Measurements from ENCODE around the gene ASTN1.

Gene ASTN1

DNA sequence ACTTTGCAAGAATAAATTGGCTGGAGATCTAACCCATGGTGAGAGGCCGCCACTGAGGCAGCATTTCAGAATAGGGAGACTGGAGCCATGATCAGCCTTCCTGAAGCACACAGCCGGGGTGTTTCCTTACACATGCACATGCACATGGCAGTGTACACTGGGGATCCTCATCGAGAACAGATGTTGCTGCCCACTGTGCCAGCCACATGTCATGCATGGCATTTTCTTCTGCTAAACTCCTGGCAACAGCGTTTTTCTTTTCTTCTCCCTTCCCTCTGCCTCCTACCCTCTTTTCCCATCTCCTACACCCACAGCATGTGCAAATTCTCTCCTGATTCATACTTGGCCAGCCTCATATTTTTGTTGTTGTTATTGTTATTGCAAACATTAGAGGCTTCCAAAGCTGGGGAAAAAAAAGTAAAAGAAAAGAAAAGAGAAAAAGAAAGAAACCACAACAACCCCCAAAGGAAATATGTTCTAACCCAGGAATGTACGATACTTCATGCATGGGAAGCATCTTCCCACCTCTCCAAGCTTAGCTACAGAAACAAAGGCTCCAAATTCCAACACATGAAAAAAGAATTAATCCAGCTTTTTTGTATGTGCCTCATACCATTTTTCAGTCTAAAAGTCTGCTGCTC lies 344.0 kb downstream of the ASTN1 start:
- TF ChIP-seq, protein P1, sequence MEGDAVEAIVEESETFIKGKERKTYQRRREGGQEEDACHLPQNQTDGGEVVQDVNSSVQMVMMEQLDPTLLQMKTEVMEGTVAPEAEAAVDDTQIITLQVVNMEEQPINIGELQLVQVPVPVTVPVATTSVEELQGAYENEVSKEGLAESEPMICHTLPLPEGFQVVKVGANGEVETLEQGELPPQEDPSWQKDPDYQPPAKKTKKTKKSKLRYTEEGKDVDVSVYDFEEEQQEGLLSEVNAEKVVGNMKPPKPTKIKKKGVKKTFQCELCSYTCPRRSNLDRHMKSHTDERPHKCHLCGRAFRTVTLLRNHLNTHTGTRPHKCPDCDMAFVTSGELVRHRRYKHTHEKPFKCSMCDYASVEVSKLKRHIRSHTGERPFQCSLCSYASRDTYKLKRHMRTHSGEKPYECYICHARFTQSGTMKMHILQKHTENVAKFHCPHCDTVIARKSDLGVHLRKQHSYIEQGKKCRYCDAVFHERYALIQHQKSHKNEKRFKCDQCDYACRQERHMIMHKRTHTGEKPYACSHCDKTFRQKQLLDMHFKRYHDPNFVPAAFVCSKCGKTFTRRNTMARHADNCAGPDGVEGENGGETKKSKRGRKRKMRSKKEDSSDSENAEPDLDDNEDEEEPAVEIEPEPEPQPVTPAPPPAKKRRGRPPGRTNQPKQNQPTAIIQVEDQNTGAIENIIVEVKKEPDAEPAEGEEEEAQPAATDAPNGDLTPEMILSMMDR (conservative IDR thresholded peaks at IDR 0.05), result no peak
- H3K27ac ChIP-seq, result no peak overlapping the region

DNA sequence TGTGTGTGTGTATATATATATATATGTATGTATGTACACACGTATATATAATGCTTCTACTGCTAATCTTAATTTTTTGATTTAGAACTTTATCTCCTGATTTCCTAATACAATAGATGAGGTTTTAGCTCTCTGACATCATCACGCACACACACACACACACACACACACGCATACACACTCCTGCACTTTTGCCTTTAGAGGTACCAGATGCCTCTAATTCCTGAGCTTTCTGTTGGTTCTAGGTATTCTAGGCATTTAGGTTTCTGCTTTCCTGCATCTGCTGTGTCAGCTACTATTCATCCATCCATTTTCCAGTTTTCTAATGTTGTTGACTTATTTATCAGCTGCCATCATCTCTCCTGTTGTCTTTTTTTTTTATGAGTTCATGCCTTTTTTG lies 348.3 kb downstream of the ASTN1 start:
- H3K27ac ChIP-seq, result no peak overlapping the region
- TF ChIP-seq, protein P1 (conservative IDR thresholded peaks at IDR 0.05), result no peak

DNA sequence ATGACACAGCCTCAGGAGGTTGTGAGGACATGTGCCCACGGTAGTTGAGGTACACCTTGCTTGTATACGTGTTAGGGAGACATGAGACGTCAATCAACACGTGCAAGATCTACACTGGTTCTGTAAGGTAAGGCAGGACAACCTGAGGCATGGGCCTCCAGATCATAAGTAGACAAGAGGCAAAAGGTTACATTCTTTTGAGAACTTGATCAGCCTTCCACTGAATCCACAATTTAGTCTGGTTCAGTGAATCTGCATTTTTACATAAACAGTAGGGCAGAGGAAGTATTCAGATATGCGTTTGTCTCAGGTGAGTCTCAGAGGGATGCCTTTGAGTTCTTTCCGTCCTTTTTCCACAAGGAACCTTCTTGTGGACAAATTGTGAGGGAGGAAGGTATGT lies 348.9 kb downstream of the ASTN1 start:
- no peak overlapping the region for H3K27ac ChIP-seq
- TF ChIP-seq, protein P1 (conservative IDR thresholded peaks at IDR 0.05), result no peak

DNA sequence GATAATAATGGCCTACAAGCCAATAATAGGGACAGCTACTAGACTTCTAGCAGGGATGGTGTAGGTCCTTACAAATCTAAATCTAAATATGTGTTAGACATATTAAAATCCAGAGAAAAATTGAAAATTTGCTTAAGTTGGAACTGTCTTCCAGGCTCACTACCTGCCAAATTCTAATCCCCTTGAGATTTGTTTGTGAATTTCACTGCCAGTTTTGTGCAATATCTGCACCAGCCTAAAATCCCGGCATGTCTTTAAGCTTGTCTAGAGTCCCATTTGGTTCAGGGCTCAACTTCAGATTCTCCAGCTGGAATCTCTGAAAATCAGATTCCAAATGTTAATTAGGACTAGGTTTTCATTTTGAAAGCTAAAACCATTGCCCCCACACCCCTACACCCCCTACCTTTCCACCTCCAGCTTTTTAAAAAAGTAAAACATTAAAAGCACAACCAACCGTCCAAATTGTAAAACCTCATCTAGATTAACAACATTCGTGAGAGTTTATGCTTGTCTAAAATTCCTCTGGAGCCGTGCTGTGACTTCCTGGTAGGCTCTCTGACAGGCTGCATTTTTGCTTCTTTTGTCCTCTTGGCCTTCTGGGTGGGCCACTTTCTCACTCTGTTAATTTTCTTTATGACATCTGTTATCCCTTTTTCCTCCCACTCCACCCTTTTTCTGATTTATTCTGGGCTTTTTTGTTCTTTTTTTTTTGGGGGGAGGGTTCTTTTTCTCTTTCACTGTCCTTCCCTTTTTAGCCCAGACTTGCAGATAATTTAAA lies 352.8 kb downstream of the ASTN1 start:
- TF ChIP-seq, protein P1 (conservative IDR thresholded peaks at IDR 0.05), result no peak
- H3K27ac ChIP-seq, result no peak overlapping the region

DNA sequence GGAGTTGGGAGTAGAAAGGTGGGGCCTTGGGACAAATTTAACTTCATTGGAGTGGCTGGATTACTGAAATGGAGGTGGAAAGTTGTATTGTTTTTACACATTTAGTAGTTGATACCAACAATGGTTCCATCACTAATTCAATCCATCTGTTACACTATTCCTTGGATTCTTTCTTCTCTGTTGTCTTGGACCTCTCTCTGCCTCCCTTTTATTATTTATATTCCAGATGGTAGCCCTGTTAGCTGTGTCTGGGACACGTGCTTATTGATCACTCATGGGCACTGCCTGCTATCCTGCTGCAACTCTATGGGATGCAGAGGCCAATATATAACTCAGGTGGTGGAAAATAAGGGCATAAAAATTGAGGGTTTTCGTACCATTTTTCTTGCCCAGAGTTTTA lies 355.2 kb downstream of the ASTN1 start:
- TF ChIP-seq, protein P1 (conservative IDR thresholded peaks at IDR 0.05), result no peak

More for the DNA sequence above, 355.2 kb downstream of the ASTN1 start:
- H3K27ac ChIP-seq, result no peak overlapping the region
